OCI-LY3 (cell line): ENCODE data around the gene LTBR.

Source experiments
- CTCF ChIP-seq: fragments of 200-600, 300-600 bp; sonication (generic); IDR thresholded peaks from 2 replicates; pipeline ENCODE4 v1.5.1; 2014; ENCODE audit warnings: antibody characterized with exemption, low read length, low read depth
- EZH2phosphoT487 ChIP-seq: fragments of 200-600 bp; shearing (Covaris generic); IDR thresholded peaks from 2 replicates; pipeline ENCODE4 v1.6.1; 2018; ENCODE audit warnings: antibody characterized with exemption, mixed run types, low read depth

GRCh38 chr12:6430124-6430989 lies 46.4 kb downstream of the LTBR start:
- TF ChIP-seq CTCF (no peak), EZH2phosphoT487 (no peak)
